ENCODE results near the gene RAB33A.

DNA sequence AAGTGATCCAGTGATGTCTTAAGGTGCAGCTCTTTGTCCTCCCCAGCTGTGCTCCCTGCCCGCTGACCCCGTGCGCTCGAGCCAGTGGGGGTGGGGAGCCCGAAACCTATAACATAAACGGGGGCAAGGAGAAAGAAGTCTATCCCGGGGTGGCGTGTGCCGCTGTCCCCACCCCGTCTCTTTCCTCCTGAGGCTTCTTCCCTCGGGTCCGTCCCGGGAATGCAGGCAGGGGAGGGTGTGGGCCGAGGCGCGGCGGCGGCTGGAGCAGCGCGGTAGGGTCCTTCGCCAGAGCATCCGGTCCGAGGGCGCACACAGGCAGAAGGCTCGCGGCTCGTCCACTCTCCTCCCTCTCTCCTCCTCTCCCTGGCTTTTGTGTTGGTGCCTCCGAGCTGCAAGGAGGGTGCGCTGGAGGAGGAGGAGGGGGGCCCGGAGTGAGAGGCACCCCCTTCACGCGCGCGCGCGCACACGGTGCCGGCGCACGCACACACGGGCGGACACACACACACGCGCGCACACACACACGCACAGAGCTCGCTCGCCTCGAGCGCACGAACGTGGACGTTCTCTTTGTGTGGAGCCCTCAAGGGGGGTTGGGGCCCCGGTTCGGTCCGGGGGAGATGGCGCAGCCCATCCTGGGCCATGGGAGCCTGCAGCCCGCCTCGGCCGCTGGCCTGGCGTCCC lies at the start of gene RAB33A:
- TF ChIP-seq, protein P1, sequence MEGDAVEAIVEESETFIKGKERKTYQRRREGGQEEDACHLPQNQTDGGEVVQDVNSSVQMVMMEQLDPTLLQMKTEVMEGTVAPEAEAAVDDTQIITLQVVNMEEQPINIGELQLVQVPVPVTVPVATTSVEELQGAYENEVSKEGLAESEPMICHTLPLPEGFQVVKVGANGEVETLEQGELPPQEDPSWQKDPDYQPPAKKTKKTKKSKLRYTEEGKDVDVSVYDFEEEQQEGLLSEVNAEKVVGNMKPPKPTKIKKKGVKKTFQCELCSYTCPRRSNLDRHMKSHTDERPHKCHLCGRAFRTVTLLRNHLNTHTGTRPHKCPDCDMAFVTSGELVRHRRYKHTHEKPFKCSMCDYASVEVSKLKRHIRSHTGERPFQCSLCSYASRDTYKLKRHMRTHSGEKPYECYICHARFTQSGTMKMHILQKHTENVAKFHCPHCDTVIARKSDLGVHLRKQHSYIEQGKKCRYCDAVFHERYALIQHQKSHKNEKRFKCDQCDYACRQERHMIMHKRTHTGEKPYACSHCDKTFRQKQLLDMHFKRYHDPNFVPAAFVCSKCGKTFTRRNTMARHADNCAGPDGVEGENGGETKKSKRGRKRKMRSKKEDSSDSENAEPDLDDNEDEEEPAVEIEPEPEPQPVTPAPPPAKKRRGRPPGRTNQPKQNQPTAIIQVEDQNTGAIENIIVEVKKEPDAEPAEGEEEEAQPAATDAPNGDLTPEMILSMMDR (IDR thresholded peaks at IDR 0.05) = no peak
- TF ChIP-seq EZH2 (IDR thresholded peaks at IDR 0.05) = no peak
